GM18519 (cell line): ENCODE measurements around the gene CCDC175.

Experiments
- ATAC-seq: cut with Tn5 transposase; IDR thresholded peaks from one replicate; pipeline ENCODE4 v1.9.1; 2021; ENCODE audit warnings: mild to moderate bottlenecking, moderate library complexity; ENCODE audit not compliant: unreplicated experiment, low FRiP score

Gene CCDC175

DNA sequence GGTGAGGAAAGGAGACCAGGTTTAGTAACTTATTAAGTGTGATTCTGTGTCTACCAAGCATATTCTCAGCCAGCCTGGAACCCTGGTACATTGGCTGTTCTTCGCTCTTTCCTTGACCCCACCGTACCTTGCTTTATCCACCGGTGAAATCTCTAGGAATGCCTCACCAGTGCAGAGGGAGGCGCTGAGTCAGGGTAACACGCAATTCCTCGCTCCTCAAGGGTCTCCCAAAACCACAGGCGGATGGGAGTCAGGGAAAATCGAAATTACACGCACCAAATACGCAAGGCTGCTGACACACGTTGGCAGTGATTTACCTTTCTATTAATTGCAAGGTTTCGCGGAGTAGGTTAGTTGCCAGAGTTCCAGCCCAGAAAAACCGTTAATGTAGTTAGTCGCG lies 93.2 kb downstream of the CCDC175 start:
- no peak for ATAC-seq

DNA sequence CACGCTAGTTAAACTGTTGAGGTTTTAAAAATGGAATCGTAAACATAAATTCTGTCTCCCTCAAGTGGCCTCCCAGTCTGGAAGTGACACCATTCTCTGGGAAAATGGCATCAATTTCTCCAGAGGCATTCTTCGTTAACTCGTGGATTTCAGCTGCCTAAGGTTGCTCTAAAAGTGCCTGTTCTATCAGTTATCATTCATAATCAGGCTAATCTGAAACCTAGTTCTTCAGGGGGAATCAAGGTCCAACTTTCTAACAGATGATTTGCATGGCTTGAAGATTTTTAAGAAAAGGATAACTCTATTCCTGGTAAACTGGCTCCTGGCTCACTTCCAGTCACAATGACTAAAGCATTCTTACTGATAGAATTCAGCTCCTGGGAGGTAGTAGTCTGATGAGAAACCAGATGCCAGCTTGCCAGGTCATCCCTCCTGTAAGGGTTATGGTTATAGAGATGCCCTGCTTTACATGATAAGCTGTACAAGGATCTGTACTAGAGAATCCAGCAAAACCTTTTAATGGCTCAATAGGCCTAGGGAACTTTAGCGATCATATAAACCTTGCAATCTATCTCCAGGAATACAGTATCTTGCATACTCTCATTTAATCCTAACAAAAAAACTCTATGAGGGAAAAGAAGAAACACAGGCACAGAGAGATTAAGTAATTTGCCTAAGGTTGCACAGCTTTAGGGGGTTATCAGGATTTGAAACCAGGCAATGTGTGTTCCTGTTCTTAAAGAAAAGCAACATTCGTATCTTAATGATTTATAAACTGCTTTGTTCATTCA lies 93.9 kb downstream of the CCDC175 start:
- no peak for ATAC-seq

DNA sequence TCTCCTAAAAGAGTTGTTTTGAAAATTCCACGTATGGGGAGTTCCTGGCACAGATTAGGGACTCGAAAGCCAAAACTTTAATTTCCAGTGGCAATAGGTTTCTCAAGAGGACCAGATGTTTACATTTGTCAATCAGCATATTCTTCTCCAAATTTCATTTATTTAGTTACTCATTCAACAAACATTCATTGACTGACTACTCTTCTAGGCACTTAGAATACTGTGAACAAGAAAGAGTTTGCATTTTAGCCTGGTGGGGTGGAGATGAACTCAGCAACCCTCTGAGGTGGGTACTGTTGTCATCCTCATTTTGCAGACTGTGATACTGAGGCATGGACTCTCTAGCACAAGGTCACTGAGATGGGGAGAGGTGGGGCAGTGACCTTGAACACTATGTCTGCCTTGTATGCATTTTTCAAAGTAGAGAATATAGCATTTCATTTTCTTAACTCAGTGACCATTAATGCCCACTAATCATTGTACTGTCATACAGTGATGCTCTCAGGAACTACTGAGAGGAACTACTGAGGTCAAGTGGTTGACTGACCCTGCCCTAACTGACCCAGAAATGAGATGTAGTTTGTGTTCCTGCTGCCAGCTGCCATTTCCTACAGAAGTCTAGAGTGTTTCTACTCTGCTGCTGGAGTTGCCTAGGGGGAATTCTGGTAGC lies 94.6 kb downstream of the CCDC175 start:
- ATAC-seq, result no peak

DNA sequence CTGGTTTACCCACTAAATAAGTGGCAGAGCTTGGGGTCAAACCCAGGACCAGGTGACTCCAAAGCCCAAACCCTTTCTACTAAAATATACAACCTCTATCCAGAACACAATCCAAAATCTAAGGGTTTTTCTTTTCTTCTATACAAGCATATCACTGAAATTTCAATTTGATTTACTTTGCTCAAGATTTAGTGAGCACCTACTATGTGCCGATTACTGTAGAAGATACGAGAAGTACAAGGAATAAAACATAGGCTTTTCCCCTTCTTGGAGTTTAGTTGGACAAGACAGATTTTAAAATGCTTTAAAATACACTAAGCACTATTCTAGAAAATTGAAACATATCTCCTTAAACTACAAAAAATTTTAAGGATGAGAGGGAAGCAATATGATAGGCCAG lies 95.2 kb downstream of the CCDC175 start:
- no peak for ATAC-seq

DNA sequence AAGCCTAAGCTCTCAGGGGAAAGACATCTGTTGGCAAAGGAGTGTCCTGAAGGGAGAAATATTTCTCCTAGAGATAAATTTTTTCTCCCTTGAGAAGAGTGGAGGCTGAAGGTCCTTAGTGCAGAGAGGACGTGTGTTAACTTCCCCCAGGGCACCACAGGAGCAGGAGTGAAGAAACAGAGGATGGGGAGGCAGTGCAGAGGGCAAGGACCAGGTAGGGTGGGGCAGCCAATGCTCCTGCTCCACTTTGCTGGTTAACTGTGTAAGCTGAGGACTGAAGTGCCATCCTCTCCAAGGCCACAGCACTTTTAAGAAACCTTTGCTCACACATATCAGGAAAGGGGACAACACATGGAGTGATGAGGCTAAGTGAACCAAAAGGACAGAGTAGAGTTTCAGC lies 96.4 kb downstream of the CCDC175 start:
- no peak for ATAC-seq

DNA sequence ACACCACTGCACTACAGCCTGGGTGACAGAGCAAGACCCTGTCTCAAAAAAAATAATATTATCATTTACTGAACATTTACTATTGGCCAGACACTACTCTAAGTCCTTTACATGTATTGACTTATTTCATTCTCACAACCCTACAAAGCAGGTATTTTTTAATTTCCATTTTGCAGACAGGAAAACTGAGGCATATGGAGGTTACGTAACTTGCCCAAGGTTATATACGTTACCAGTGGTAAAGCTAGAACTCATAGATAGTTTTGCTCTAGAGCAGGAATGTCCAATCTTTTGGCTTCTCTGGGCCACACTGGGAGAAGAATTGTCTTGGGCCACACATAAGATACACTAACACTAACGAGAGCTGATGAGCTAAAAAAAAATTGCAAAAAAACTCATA lies 98.1 kb downstream of the CCDC175 start:
- no peak for ATAC-seq

DNA sequence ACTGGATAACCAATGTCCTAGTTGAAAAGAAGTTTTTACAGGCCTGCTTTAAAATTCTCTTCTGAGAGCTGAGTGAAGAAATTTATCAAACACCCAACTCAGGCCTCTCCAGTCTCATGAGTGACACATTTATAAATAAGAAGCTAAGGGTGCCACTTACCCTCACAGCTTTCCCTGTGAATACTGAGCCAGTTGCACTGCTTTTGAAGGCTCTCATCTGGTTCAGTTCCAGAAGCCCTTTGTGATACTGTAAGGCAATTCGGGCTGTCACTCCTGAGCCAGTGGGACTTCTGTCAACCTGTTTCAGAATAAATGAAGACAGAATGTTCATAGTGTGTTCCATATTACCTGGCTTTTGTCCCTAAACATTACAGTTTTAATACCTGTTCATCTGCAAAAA lies 100.9 kb downstream of the CCDC175 start:
- ATAC-seq, result no peak

DNA sequence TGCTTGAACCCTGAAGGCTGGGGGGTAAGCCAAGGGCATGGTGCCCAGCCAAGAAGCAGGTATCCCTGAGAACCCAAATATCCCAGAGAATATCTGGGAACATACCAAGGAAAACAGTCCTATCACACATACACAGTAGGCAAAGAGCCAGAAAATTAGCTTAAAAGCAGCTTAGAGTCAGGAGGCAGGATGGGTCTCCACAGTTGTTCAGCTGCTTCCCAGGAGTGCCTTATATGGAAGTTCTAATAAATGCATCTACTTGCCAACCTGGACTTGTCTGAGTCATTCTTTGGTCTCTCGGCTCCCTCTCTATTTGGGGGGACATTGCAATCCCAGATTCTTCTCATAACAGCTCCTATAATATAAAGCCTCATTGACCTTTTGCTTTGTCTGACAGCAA lies 102.4 kb downstream of the CCDC175 start:
- no peak for ATAC-seq

DNA sequence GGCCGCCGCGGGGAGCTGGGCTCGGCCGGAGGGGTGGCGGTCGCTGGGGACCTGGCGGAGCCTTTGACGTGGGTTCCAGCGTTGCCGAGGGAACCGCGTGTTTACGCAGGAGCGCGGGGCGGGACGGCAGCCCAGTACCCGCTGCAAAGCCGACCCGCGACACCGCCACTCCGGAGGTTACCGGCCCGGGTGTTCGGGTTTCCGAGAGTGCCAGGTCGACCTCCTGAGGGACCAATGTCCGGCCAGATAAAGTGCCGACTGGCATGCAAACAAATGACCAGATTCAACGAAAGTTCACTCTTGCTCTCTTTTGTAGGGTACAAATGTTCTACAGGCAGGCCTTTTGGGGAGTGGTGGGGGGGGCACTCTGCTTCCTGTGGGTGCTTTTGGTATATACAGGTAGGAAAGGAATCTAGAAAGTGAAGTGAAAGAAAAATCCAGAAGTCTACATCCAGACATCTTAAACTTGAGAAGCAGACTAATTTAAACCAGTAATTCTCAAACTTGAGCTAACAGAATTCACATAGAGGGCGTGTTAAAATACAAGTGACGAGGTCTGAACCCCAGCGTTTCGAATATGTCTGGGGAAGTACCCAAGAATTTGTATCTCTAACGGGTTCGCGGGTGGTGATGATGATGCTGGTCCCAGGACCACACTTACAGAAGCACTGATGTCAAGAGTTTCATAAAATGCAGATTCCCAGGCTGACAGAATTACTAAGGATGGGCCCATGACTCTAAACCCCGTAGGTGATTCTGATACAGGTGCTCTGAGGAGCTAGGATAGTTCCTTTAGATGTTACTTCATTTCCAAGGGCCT lies 111.1 kb downstream of the CCDC175 start, which contains the start of gene GPR135:
Gene GPR135 (minus strand): TSS at position 65 of the 820 bp plus-strand sequence. CDS start 154 bp downstream, outside the sequence.
- ATAC-seq, result no peak

DNA sequence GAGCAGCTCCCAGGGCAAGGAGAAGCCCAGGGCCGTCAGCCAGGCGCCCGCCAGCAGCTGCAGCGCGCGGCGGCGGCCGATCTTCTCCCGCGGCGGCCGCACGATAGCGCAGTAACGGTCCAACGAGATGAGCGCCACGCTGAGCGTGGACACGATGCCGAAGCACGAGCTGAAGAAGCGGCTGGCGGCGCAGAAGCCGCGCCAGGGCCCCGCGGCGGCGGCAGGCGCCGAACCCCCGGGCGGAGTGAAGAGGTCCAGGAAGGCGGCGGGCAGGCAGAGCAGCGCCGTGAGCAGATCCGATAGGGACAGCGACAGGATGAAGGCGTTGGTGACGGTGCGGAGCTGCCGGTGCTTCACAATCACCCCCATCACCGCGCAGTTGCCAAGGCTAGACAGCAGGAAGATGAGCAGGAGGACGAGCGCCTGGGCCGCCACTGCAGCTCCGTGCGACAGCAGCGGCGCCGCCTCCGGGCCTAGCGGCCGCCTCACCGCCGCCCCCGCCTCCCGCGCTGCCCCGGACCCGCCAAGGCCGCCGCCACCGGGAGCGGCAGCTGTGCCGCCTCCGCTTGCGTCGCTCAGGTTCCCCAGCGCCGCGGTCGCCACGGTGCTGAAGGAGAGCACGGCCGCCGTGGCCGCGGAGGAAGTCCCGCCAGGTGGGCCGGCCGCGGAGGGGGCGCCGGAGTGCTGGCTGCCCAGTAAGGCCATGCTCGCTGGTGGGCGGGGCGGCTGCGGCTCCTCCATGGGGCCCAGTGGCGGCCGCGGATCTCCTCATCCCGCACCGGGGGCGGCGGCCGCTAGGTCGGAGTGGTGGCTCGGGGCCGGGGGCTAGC lies 111.9 kb downstream of the CCDC175 start:
- no peak for ATAC-seq

DNA sequence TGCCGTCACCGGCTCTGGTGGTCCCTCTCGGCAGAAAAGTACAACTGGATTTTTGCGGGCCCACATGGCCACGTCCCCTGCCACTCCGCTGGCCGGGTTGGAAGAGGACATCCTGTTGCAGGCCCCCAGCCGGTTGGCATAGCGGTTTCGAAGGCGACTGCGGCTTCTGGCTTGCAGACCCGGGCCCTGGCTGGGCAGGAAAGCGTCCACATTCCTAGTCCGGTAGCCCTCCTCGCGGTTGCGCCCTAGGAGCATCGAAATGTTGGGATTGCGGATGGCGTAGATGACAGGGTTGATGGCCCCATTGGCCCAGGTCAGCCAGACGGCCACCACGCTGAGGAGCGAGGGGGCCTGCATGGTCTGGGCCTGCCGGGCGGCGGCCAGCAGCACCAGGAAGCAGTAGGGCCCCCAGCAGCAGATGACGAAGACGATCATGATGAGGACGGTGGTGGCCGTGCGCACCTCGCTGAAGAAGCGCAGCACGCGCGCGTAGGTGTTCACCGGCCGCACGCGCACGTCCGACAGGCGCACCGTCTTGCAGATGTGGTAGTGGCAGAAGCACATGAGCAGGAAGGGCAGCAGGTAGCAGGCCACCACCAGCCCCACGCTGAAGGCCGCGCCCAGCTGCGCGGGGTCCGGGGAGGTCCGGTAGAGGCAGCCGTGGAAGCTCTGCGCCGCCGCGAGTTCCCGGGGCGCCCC lies 112.7 kb downstream of the CCDC175 start:
- ATAC-seq, result no peak

DNA sequence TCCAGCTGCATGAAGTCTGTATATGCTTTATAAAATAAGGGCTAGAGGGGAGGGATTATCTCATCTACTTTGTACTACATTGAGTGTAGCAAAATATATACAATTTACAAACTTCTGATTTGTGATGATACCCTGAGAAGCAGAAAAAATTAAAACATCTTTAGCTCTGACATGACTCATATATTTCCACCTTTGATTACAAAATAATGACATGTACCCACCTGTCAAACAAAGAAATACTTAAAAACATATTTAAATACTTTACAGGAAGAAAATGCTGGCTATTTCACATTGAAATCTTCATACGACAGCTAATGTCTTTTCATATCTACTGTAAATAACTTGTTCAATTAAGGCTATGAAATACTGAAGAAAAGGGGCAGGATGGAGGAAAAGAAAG lies 114.7 kb downstream of the CCDC175 start:
- no peak for ATAC-seq

DNA sequence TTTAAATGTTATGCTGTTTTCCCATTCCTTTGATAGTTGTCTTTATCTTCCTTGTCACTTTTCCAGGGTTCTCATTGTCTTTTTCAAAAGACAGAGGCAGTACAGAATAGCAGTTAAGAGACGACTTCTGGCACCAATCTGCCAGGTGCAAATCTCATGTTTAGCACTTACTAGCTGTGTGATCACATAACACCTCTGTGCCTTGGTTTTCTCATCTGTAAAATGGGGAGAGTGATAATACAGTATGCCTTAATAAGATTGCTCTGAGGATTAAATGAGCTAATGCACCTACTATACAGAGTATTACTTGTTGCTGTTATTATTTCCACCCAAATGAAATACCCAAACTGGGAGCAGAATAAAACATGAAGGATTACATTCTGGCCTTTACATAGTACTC lies 116.2 kb downstream of the CCDC175 start:
- ATAC-seq, result no peak

DNA sequence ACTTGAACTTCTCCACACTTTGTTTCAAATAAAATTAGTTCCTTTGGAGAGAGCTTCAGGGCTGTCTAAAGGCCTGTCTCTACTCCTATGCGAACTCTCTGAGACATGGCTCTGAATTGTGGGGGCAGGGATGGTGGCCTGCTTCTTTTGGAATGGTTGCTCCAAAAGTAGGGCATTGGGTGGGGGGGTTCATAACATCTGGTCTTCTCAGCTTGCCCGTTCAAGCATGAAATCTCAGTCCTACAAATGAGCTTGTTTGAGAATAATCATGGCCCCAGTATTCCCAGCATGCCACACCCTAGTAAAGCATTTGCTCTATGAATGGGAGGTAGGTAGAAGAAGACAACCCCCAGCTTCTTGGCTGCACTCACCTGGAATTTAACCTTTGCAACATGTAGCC lies 118.1 kb downstream of the CCDC175 start:
- ATAC-seq, result no peak

DNA sequence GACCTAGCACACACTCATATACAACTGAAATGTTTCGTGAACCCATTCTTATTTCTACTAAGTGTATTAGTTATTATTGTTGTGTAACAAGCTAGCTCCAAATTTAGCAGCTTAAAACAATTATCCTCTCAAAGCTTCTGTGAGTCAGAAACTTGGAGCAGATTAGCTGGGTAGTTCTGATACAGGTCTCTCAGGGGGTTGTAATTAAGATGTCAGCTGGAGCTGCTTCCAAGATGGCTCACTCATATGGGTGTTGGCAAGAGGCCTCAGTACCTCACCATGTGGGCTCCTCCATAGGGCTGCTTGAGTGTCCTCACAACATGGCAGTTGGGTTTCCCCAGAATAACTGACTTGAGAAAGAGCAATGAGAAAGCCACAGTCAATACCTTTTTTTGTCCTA lies 121.2 kb downstream of the CCDC175 start:
- ATAC-seq, result no peak
